Keratinocyte (primary cell): ENCODE results near the gene COL20A1.

Source experiments
- CTCF ChIP-seq, 3 experiments: IDR thresholded peaks in 1 of 3; conservative IDR thresholded peaks in 1 of 3; optimal IDR thresholded peaks in 1 of 3; 2 replicates in 2 of 3; 3 replicates in 1 of 3; pipeline versions ENCODE3 to v1.5.1; 2011; ENCODE audit warnings: low read length in 3 of 3, mild to moderate bottlenecking in 3 of 3, moderate library complexity in 2 of 3, control low read depth in 1 of 3, inconsistent platforms in 1 of 3; ENCODE audit not compliant: insufficient read depth in 2 of 3; ENCODE audit errors: extremely low read depth in 1 of 3
- EZH2 ChIP-seq: IDR thresholded peaks from one replicate; pipeline ENCODE4 v1.6.1; 2012; ENCODE audit warnings: inconsistent platforms, mild to moderate bottlenecking, low read length, moderate library complexity

- TF ChIP-seq CTCF (optimal IDR thresholded peaks at IDR 0.05 in 1 of 3, IDR thresholded peaks at IDR 0.05 in 1 of 3, conservative IDR thresholded peaks at IDR 0.05 in 1 of 3; ENCODE audit: extremely low read depth in 1 of 3, insufficient read depth in 2 of 3, low read length in 3 of 3) (no peak), EZH2 (no peak)
These were observed 81.5 kb downstream of the COL20A1 start for GRCh38 chr20:63374504-63374903.
